Natural killer cell (primary cell): ENCODE data around the gene TNFRSF11A. TPM values are rescaled to one million over a fixed set of nuclear protein-coding genes. Genes with fewer than 3 reads are reported as not detected.

Experiments used
- ATAC-seq, 3 donors: fragments of 150-1000 bp in 2 of 3; fragments of 200-7000 bp in 1 of 3; cut with Tn5 transposase; 1 replicate in 1 of 3; 2 replicates in 2 of 3; pipeline ENCODE4 v1.10.0; 2021; ENCODE audit warnings: mild to moderate bottlenecking in 2 of 3, moderate library complexity in 2 of 3
- DNase-seq, 2 donors: peaks; one replicate each; pipeline versions ENCODE4 v3.0.0 to v3.0.0-alpha.2; 2013 to 2021; ENCODE audit warnings: mixed read lengths in 1 of 2
- H3K27ac ChIP-seq: one replicate; pipeline ENCODE4 v1.5.1; 2013; ENCODE audit warnings: mild to moderate bottlenecking, low read length
- H3K27me3 ChIP-seq: one replicate; pipeline ENCODE4 v1.6.1; 2013; ENCODE audit warnings: low read length; ENCODE audit not compliant: control insufficient read depth, insufficient read depth
- H3K36me3 ChIP-seq: one replicate; pipeline ENCODE4 v1.6.1; 2013; ENCODE audit warnings: low read length; ENCODE audit not compliant: control insufficient read depth, insufficient read depth
- H3K4me1 ChIP-seq: one replicate; pipeline ENCODE4 v1.6.1; 2013; ENCODE audit warnings: low read length; ENCODE audit not compliant: control insufficient read depth, insufficient read depth
- H3K4me3 ChIP-seq: one replicate; pipeline ENCODE4 v1.5.1; 2013; ENCODE audit warnings: low read length
- H3K9me3 ChIP-seq: one replicate; pipeline ENCODE4 v1.6.1; 2013; ENCODE audit warnings: low read length; ENCODE audit not compliant: control insufficient read depth, insufficient read depth
- H3K27ac Mint-ChIP-seq, 2 donors: one replicate each; pipeline ENCODE4 v1.8.0; 2022; ENCODE audit warnings: mild to moderate bottlenecking in 2 of 2, mixed read lengths in 2 of 2, moderate library complexity in 1 of 2
- H3K27me3 Mint-ChIP-seq, 2 donors: one replicate each; pipeline ENCODE4 v1.8.0; 2022; ENCODE audit warnings: low read depth in 2 of 2, mixed read lengths in 2 of 2
- H3K36me3 Mint-ChIP-seq: one replicate; pipeline ENCODE4 v1.8.0; 2022; ENCODE audit warnings: mixed read lengths
- H3K4me1 Mint-ChIP-seq, 2 donors: one replicate each; pipeline ENCODE4 v1.8.0; 2022; ENCODE audit warnings: mixed read lengths in 2 of 2
- H3K4me3 Mint-ChIP-seq: one replicate; pipeline ENCODE4 v1.8.0; 2022; ENCODE audit warnings: mild to moderate bottlenecking, moderate library complexity, mixed read lengths
- H3K9me3 Mint-ChIP-seq, 2 donors: one replicate each; pipeline ENCODE4 v1.8.0; 2022; ENCODE audit warnings: mixed read lengths in 2 of 2
- CTCF ChIP-seq: fragments of 200-600 bp; IDR thresholded peaks from one replicate; pipeline ENCODE4 v1.8.0; 2022; ENCODE audit warnings: antibody characterized with exemption
- WGBS: methylation state at CpG from one replicate; pipeline ENCODE4 v1.1.7; 2013; ENCODE audit warnings: missing lambda C conversion rate; ENCODE audit not compliant: insufficient coverage; 5-methylcytosine and 5-hydroxymethylcytosine counted together
- intact Hi-C: fragments of 100-400 bp; cut with micrococcal nuclease; formaldehyde crosslinking; loops from one replicate; pipeline ENCODE4 v1.14.2; 2022
- total RNA-seq, 4 donors: library from RNA; stranded (reverse); fragments of 120-200 nt in 1 of 4; gene quantifications; one replicate each; pipeline versions ENCODE4 v1.2.3 to v1.2.4, GENCODE V29; 2013 to 2022

Gene TNFRSF11A
- total RNA-seq, 3 donors from 2014 or later (not counting 1 experiment from before 2014, with no cell fraction given) = 6.9 to 10.9 (median 8.8) TPM

- Mint-ChIP-seq H3K27ac (no peak overlapping the region), H3K36me3 (no peaks in the 10 kb centered on the region), H3K4me1 (peaks cover 9 to 13% of the 10 kb centered on the region in 2 donors), H3K27me3 (peaks cover 0 to 7% of the 10 kb centered on the region in 2 donors), H3K9me3 (no peaks in the 10 kb centered on the region), H3K4me3 (no peak overlapping the region)
- no peak overlapping the region for H3K27ac ChIP-seq
- H3K4me1 ChIP-seq = peaks cover 21% of the 10 kb centered on the region
- H3K9me3 ChIP-seq = no peaks in the 10 kb centered on the region
- no peaks in the 10 kb centered on the region for H3K36me3 ChIP-seq
- intact Hi-C loops = no loop called here
- H3K27me3 ChIP-seq = no peaks in the 10 kb centered on the region
- no peak for TF ChIP-seq CTCF
- H3K4me3 ChIP-seq = no peak overlapping the region
- WGBS = 90% methylated on average over 2 of the region's 4 CpGs
- ATAC-seq (no peak), DNase-seq (no peak)
Measured at GRCh38 chr18:62342884-62343283, 17.8 kb downstream of the TNFRSF11A start.

GRCh38 chr18:62343316-62343715 is 18.2 kb downstream of the TNFRSF11A start:
- no peak overlapping the region for H3K4me3 ChIP-seq
- Mint-ChIP-seq H3K36me3 (no peaks in the 10 kb centered on the region), H3K9me3 (no peaks in the 10 kb centered on the region), H3K27me3 (peaks cover 0 to 7% of the 10 kb centered on the region in 2 donors), H3K27ac (no peak overlapping the region), H3K4me1 (peaks cover 9 to 13% of the 10 kb centered on the region in 2 donors), H3K4me3 (no peak overlapping the region)
- no peaks in the 10 kb centered on the region for H3K27me3 ChIP-seq
- no peak for ATAC-seq
- no peak for TF ChIP-seq CTCF
- H3K9me3 ChIP-seq = no peaks in the 10 kb centered on the region
- no peak overlapping the region for H3K27ac ChIP-seq
- no peaks in the 10 kb centered on the region for H3K36me3 ChIP-seq
- no peak for DNase-seq
- WGBS = 96% methylated on average over 8 of the region's 8 CpGs
- peaks cover 21% of the 10 kb centered on the region for H3K4me1 ChIP-seq
- intact Hi-C loops = no loop called here

- TF ChIP-seq CTCF = no peak
- Mint-ChIP-seq H3K9me3 (no peaks in the 10 kb centered on the region), H3K4me1 (peaks cover 9 to 13% of the 10 kb centered on the region in 2 donors), H3K27ac (no peak overlapping the region), H3K27me3 (peaks cover 0 to 7% of the 10 kb centered on the region in 2 donors), H3K36me3 (no peaks in the 10 kb centered on the region), H3K4me3 (no peak overlapping the region)
- intact Hi-C loops = no loop called here
- Histone ChIP-seq H3K4me3 (no peak overlapping the region), H3K4me1 (peaks cover 15% of the 10 kb centered on the region), H3K27me3 (no peaks in the 10 kb centered on the region), H3K36me3 (no peaks in the 10 kb centered on the region), H3K9me3 (no peaks in the 10 kb centered on the region), H3K27ac (no peak overlapping the region)
- WGBS = 95% methylated on average over 2 of the region's 2 CpGs
- DNase-seq = no peak
- no peak for ATAC-seq
Measured at GRCh38 chr18:62345909-62346308, 20.8 kb downstream of the TNFRSF11A start.
